NCI-H1092 (cell line): ENCODE data around the gene DNASE2B.
"Not testable (repeated sequence)": the region's sequence is repeated elsewhere in the genome, so short reads cannot be mapped to it uniquely, and the experiment has no call there.

ENCODE experiments used
- DNase-seq: peaks from one replicate; lab custom pipeline; 2025; lab: John Stamatoyannopoulos, UW

Gene DNASE2B

DNA sequence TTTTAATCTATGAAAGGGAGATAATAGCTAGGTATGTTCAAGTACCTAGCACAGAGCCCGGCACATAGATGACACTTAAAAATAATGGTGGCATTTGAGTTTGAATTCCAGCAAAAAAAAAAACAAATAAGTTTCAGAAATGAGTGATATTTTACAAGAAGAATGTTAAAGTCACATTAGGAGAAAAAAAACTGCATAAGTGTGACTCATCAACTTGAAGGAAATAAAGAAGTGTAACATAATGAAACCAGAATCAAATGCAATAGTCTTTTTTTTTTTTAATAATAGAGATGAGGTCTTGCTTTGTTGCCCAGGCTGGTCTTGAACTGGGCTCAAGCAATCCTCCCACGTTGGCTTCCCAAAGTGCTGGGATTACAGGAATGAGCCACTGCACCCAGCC lies 17.1 kb downstream of the DNASE2B start:
- no peak for DNase-seq

DNA sequence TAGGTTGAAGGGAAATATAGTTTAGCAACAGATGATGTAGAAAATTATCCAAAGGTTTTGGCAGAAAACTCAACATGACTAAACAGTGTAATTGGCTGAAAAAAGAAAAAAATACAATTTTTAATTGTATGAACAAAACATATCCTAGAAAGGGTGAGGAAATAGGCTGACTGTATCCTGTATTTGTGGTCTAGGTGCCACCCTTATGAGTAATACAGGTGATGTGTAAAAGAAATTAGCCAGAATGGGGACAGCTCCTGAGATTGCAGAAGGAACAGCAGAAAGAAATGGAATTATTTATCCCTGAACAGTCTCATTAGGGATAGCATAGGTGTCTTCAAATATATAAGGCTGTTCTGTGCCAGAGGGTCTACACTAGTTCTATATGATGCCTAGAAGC lies 24.6 kb downstream of the DNASE2B start:
- DNase-seq = no peak

DNA sequence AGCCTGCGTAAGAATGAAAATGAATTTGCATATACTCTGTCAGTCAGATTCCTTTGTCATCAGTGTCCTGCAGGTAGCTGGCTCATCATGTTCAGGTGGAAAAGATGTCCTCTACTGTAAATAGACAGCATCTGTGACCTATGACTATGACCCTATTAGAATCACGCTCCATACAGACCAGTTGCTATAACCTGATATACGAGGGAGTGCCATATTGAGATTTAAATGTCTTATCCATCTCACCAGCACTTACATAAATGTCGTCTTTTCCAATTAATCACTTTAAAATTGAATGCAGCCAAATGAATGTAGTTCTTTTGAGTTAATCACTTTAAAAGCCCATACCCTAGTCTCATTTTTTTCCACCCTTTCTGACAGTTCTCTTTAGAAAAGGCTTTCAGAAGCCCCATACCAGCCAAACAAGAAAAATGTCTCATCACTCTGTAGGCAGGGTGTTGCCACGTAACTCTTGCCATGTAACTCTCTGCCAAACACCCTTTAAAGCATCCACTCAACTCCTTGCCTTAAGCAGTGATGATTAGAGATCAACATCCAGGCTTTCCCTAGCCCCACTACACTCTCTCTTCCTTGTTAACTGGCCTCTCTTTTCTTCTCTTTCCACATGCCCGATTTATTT lies 26.3 kb downstream of the DNASE2B start:
- no peak for DNase-seq

DNA sequence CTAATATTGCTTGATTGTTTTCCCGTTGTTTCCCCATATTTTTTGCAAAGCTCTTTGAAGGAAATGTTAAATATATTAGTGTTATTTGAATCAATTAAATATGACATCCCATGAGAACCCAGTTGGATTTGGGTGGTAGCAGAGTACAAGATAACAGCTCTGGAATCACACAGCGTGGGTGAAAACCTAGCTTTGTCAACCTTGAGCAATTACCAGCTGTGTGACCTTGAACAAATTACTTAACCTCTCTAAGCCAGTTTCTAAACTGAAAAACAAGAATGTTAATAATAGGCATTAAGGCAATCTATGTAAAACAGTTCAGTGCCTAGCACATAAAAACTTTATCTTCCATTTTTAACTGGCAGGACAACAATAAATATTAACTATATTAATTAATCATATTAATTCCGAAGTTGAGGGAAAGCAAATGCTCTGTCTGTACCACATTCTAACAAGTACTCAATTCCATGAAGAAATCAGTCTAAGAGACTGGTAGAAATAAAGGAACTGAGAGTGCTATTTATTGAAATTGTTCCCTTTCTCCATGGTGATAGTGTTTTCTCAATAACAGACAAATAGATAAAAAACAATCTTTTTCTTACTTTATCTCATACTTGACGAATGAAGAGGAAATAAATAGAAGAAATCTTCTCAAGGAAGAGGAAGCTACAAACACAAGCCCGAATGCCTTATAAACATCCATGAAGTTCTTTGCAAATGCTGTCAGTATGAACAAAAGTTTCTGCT lies 27.0 kb downstream of the DNASE2B start:
- no peak for DNase-seq

DNA sequence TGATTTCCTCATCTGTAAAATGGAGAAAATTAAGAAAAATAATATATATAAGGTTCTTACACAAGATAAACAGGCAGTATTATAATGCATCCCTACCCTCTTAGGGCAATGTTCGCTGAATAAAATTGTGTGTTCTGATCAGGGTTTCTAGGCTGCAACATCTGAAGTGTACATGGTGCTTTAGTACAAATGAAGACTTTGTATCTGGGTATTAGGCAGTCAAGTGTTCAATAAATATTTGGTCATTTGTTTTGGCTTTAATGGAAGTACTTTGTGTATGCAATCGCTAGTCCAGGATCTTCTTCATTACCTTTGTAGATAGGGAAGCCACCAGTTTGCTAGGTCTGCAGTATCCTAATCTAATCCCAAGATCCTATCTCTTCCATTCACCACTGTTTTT lies 28.1 kb downstream of the DNASE2B start:
- no peak for DNase-seq

DNA sequence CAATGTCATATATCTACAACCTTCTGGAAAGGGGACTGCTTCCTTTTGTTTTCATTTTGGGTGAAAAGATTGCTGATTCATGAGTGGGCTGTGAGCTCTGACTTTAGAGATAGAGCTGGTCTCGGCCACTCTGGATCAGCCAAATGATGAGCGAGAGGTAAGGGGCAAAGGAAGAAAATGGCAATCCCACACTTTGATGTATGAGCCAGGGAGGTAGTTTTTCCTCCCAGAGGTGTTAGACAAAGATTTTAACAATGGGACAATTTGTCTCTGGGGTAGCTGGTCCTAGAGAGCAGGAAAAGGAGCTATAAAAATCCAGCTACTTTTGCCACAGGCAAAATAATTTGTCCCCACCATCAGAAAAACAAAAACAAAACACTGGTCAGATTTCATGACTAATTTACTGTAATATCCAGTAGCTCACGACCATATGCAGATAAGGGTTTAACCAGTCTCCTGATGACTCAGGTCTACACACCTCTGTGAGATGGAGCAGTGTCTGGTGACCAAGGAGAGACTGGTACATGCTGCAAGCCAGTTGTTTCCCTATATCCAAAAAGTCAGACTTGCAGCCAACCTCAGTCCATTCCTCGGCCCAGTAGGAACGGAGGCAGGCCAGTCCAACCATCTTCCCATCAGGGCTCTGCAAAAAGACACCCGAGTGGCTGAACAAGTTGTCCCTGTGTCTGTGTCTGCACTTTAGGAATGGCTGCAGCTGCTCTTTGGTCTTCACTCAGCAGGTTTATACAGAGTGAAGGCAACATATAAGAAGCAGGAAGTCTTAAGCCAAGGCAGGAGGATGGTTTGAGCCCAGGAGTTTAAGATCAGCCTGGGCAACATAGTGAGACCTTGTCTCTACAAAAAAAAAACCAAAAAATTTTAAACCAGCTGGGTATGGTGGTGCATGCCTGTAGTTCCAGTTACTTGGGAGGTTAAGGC lies 29.2 kb downstream of the DNASE2B start:
- no peak for DNase-seq

DNA sequence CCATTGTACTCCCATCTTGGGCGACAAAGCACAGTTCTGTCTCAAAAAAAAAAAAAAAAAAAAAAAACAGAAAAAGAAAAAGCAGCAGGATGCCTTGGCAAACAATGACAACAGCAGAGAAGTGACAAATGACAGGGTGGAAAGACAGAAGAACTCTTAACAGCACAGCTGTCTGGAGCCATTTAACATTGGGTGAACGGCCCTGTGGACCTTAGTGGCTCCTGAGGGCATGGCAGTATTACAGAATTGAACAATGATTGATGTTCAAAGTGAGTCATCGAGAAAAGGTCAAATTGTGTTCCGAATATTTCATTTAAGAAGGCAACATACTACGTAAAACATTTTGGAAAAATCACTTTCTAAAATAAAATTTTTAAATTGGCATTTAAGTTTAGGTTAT lies 30.0 kb downstream of the DNASE2B start:
- no peak for DNase-seq

DNA sequence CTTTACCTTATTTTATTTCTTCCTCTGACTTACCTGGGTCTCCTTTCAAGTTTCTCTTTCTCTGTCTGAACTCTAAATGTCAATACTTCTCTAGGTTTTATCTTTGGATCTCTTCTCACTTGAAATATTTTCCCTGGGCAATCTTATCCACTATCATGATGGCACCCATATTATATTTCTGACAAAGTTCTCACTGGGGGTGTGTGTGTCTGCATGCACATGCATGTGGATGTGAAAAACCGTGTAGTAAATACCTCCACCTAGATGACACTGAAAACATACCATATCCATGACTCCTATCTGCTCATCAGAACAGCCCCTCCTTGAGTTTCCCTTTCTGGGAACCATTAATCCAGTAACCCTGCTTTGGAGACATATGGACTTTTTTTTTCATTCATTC lies 30.9 kb downstream of the DNASE2B start:
- DNase-seq = no peak

DNA sequence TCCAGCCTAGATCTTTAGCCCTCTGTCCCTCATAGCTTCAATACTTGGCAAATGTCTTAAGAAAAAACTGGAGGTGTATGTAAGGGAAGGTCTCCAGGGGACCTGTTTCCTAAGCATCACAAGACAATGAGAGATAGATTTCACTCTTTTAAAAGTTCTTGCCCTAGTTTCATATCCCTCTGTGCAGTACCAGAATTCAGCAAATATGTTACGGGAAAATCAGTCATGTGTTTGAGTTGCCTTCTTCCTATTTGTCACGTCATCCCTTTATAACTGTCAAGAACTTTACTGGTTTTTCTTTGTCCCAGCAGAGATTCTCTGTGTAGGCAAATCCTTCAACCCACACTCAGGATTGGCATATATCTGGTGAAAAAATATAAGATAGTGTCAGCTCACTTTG lies 32.3 kb downstream of the DNASE2B start:
- DNase-seq = no peak

DNA sequence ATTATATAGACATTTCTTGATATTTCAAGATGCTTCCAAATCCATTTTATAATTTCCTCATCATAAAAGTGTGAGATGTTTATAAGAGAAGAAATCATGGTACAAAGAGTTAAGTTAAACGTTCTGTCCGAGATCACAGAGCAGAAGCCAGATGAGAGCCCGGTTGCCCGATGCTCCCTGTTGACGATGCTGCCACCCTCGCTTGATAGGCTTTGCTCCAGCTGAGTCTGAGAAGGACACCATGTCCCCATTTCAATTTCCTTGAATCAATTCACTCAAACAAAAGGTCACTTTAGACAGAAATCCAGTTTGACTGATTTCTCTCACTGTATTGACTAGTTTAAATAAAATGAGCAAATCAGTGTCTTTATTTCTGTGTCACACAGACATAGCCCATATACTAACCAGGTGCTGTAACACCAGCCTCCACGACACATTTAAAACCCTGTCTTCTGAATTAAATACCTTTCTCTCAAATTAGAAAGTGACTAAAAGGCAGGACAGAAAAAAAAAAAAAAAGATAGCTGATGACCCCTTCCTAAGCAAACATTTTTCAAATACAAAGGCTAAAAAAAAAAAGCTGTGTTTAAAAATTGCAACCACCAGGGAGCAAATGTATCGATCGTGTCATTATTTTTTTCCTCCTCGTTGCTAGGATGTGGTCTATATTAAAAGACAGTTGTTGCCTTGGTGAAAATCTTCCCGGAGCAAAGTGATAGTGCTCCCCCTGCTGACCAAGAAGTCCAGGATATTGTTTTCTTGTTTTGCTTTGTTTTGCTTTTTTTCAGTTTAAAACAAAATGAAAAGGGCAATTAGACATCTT lies 35.2 kb downstream of the DNASE2B start:
- DNase-seq = peak; percentile 67

DNA sequence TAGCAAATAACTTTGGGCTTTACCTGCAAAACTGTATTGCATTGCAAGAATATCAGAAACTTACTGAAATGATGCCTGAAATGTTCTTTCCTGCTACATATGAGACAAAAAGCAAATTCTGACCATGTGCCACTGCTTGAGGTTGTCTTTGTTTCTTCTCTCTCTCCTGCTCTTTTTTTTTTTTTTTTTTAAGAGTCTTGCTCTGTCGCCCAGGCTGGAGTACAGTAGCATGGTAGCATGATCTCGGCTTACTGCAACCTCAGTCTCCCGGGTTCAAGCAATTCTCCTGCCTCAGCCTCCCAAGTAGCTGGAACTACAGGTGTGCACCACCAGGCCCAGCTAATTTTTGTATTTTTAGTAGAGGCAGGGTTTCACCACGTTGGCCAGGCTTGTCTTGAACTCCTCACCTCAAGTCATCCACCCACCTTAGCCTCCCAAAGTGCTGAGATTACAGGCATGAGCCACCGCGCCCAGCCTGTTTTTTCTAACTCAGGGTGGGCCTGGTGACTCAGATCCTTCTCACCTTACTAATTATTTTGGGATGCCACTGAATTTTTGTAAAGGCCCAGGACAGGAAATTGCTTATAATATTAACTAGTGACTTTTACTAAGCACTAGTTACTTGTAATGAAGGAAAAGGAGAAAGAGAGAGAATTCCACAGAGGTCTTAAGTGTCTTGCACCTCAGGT lies 35.9 kb downstream of the DNASE2B start:
- no peak for DNase-seq

DNA sequence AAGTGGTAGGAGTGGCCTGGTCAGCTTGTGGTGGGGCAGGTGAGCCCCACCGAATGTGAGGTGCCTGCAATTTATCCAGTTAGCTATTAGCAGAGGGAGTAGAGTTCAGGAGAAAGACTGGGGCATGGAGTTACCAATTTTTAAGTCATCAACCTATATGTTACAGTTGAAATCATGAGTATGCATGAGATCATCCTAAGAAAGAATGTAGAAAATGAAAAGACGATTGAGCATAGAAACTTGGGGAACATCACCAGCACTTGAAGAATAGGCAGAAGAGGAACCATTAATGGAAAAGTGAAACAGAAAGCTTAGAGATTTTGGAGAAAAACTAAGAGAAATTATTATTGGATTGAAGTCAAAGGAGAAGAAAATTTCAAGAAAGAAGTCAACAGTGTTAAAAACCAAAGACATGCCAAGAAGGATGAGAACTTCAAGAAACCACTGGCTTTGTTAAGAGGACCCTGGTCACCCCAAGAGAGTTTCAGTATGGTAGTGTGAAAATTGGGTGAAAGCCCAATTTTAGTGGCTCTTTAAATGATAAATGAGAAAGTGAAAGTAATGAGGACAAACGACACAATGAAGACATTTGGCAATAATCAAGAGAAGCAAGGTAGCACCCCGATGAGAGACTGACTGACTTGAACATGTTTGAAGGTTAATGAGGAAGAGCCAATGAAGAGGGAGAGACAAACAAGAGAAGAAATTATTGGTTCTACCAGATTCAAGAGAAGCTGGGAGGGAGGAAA lies 36.7 kb downstream of the DNASE2B start:
- DNase-seq = no peak

DNA sequence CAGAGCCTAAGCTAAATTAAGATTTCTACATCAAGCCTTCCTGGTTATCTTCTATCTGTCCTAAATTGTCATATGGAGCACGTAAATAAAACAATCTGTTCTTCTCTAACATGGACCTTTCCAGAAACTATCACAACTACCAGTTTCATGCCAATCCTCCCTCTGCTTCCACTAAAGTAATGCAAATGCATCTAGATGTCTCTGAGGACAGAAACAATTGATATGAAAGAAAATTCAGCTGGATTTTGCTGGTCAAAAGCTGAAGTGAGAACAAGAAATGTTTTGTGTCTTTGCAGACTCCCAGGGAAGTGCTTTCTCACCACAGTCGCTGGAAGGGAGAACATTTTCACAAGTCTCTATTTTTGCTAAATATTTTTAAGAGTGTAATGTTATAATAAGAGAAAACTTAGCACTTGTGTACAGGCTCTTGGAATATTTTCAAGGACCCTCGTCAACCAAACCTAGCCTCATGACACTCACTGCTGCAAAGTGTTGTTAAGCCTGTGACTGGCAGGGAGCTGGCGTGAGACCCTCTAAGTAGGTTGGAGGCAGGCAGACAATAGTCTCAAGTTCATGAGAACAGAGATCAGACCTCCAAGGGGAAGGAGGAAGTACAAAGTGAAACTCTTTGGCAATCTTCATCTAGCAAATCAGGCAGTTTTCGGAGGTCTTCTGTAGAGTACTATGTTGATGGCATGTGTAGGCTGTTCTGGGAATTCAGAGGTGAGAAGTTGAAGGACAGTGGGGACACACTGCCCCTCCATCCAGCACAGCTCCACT lies 38.8 kb downstream of the DNASE2B start:
- no peak for DNase-seq

DNA sequence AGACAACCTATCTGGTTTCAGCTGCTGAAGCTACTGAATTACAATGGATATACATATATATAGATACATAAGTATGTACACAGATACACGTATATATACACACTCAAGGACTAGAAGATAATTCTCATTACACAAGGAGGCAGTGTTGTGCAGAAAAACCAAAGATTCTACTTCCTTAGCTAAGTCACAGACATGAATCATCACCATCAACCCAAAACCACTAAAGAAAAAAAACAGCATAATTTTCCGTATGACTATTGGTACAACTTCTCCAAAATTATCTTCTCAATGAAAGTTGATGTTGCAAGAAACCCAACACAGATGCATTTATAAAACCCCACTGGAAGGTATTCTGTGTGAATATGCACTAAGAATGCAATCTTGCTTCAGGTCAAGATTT lies 44.0 kb downstream of the DNASE2B start:
- no peak for DNase-seq

DNA sequence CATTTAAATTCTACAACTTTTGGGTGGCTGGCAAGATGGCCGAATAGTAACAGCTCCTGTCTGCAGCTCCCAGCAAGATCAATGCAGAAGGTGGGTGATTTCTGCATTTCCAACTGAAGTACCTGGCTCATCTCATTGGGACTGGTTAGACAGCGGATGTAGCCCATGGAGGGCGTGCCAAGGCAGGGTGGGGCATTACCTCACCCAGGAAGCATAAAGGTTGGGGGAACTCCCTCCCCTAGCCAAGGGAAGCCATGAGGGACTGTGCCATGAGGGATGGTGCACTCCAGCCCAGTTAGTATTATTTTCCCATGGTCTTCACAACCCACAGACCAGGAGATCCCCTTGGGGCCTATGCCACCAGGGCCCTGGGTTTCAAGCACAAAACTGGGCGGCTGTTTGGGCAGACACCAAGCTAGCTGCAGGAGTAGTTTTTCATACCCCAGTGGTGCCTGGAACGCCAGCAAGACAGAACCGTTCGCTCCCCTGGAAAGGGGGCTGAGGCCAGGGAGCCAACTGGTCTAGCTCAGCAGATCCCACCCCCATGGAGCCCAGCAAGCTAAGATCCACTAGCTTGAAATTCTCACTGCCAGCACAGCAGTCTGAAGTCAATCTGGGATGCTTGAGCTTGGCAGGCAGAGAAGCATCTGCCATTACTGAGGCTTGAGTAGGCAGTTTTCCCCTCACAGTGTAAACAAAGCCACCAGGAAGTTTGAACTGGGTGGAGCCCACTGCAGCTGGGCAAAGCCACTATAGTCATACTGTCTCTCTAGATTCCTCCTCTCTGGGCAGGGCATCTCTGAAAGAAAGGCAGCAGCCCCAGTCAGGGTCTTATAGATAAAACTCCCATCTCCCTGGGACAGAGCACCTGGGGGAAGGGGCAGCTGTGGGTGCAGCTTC lies 44.7 kb downstream of the DNASE2B start:
- DNase-seq = not testable (repeated sequence)

DNA sequence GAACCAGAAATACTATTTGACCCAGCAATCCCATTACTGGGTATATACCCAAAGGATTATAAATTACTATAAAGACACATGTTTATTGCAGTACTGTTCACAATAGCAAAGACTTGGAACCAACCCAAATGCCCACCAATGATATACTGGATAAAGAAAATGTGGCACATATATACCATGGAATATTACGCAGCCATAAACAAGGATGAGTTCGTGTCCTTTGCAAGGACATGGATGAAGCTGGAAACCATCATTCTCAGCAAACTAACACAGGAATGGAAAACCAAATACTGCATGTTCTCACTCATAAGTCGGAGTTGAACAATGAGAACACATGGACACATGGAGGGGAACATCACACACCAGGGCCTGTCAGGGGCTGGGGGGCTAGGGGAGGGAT lies 50.4 kb downstream of the DNASE2B start:
- not testable (repeated sequence) for DNase-seq

DNA sequence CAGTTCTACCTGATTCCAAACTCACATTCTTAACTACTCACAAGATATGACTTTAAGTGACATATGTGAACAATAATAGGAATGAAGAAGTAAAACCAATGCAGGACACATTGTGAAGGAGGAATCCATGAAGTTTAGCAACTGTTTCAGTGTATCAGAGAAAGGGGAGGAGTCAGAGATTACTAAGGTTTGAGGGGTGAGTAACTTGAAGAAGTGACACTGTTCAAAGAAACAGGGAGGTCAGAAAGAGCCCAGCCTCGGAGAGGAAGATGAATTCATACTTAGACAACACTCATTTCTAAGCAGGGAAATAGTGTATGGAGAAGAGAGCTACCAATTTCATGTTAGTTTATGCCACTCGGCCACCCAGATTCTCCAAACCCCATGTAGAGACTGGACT lies 52.6 kb downstream of the DNASE2B start:
- no peak for DNase-seq

DNA sequence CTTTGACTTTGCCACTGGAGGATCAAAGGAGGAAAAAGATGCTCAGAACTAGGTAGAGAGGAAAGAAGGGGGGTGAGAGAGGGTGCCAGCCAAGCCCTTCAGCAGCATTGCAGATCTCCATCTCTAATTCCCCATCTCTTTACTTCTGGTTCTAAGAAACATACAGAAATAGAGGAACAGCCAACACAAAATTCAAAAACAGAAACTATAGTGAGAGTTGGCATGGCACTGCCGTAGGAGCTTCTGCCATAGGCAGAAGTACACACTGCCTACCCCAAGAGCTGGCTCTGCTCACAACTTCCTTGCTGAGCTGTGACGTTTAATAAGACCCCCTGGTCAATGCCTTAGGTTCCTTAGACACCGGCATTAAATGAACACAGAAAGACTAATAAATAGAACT lies 54.2 kb downstream of the DNASE2B start:
- no peak for DNase-seq

DNA sequence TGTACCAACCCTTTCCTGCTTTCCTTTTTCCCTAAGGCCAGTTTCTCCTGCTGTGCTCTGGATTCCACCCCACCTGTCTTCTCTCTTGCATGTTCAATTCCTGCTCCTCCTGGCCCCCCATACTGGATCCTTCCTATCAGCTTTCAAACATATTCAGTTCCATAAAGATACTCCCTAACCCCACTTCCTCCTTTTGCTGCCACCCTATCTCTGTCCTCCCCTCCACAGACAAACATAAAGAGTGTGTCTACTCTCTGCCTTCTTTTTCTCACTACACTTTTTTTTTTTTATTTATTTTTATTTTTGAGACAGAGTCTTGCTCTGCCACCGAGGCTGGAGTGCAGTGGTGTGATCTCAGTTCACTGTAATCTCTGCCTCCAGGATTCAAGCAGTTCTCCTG lies 63.8 kb downstream of the DNASE2B start:
- no peak for DNase-seq
